MM.1S (cell line): ENCODE measurements around the gene GSC2.
A peak's percentile ranks its signal among the peaks of the same experiment; 100 is the strongest.

Experiments
- DNase-seq: peaks from one replicate; pipeline ENCODE4 v3.0.0-alpha.2; 2015
- H2AFZ ChIP-seq: fragments of 300-600 bp; sonication (generic); 2 replicates; pipeline ENCODE4 v1.6.0; 2016; ENCODE audit warnings: antibody characterized with exemption, low read length
- H3F3A ChIP-seq: fragments of 300-600 bp; sonication (generic); 2 replicates; pipeline ENCODE4 v1.6.1; 2016; ENCODE audit warnings: mild to moderate bottlenecking, antibody characterized with exemption, low read length, moderate library complexity, mixed read lengths; ENCODE audit not compliant: insufficient read depth
- H3K27ac ChIP-seq: fragments of 300-600 bp; sonication (generic); 2 replicates; pipeline ENCODE4 v1.5.1; 2016; ENCODE audit warnings: mild to moderate bottlenecking, low read length
- H3K27me3 ChIP-seq: fragments of 300-600 bp; sonication (generic); replicated peaks from 2 replicates; pipeline ENCODE4 v1.6.0; 2016; ENCODE audit warnings: low read length; ENCODE audit not compliant: insufficient read depth
- H3K36me3 ChIP-seq: fragments of 300-600 bp; sonication (generic); replicated peaks from 2 replicates; pipeline ENCODE4 v1.6.1; 2016; ENCODE audit warnings: mild to moderate bottlenecking, low read length, mixed read lengths; ENCODE audit not compliant: insufficient read depth
- H3K4me1 ChIP-seq: fragments of 300-600 bp; sonication (generic); 2 replicates; pipeline ENCODE4 v1.6.1; 2016; ENCODE audit warnings: low read length, mixed read lengths
- H3K4me2 ChIP-seq: fragments of 300-600 bp; sonication (generic); 2 replicates; pipeline ENCODE4 v1.6.0; 2016; ENCODE audit warnings: low read depth, low read length
- H3K4me3 ChIP-seq: fragments of 300-600 bp; sonication (generic); 2 replicates; pipeline ENCODE4 v1.5.1; 2016; ENCODE audit warnings: low read length, mixed read lengths
- H3K79me2 ChIP-seq: fragments of 300-600 bp; sonication (generic); 2 replicates; pipeline ENCODE4 v1.6.1; 2016; ENCODE audit warnings: mixed run types, low read length, mixed read lengths
- H3K9ac ChIP-seq: fragments of 300-600 bp; sonication (generic); 2 replicates; pipeline ENCODE4 v1.6.1; 2016; ENCODE audit warnings: low read length, mixed read lengths
- H3K9me2 ChIP-seq: fragments of 300-600 bp; sonication (generic); replicated peaks from 2 replicates; pipeline ENCODE4 v1.6.1; 2016; ENCODE audit warnings: mild to moderate bottlenecking, low read length, mixed read lengths; ENCODE audit not compliant: insufficient read depth
- H3K9me3 ChIP-seq: fragments of 300-600 bp; sonication (generic); replicated peaks from 2 replicates; pipeline ENCODE4 v1.6.1; 2016; ENCODE audit warnings: mild to moderate bottlenecking, low read length, mixed read lengths; ENCODE audit not compliant: insufficient read depth
- H4K20me1 ChIP-seq: fragments of 300-600 bp; sonication (generic); 2 replicates; pipeline ENCODE4 v1.6.1; 2016; ENCODE audit warnings: mild to moderate bottlenecking, low read length, moderate library complexity, mixed read lengths; ENCODE audit not compliant: insufficient read depth
- EZH2 ChIP-seq: fragments of 300-600 bp; sonication (generic); optimal IDR thresholded peaks from 2 replicates; pipeline ENCODE3; 2017; ENCODE audit warnings: low read depth, mild to moderate bottlenecking, antibody characterized with exemption, low read length, mixed read lengths
- EZH2phosphoT487 ChIP-seq: fragments of 300-600 bp; sonication (generic); IDR thresholded peaks from 2 replicates; pipeline ENCODE4 v1.6.1; 2018; ENCODE audit warnings: antibody characterized with exemption, low read length
- TF ChIP-seq, protein P1 (sequence below): fragments of 300-600 bp; sonication (generic); IDR thresholded peaks from 2 replicates; pipeline ENCODE4 v1.5.1; 2016; ENCODE audit warnings: antibody characterized with exemption, low read length, mixed read lengths

Gene GSC2

DNA sequence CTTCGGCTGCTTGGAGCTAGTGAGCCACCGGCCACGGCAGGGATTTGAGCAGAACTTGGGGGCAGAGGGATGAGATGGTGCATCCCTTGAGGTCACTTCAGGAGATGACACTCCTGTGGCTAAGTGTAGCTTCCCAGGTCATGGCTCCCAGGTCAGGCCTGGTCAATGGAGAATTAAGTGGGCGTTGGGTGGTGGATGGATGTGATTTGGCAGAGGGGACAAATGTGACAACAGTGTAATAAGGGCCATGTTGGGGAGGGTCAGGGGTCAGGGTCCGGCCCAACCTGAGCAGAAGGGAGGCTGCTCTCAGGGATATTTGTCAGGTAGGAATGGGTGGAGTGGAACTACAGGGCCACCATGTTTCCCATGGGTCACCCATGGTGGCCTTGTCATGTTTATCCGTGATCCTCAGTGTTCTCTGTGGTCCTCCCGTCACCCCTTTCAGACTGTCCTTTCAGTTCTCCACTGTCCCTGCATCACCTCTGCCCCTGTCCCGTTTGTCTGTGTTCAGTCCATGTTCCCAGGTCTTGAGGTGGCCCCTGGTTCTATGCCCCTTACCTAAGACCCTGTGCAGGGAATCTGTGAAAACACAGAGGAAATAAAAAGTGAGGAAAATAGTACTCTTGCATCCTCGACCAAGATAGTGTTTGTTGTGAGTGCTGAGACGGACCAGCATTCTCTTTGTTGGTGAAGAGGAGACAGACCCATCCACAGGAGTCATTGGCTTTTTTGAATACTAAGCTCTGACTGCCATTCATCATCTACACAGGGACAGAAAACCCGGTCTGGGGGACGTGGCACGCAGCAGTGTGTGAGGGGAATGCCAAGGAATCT, 22.3 kb upstream of the GSC2 start:
- no peaks in the 10 kb centered on the region for H3K36me3 ChIP-seq

GRCh38 chr22:19169947-19170318, 19.8 kb upstream of the GSC2 start:
- peaks cover 11% of the 10 kb centered on the region; the same call in 1 of the 2 replicates for H3K4me1 ChIP-seq
- H3K4me3 ChIP-seq: no peak overlapping the region
- H3K9me3 ChIP-seq: no peaks in the 10 kb centered on the region
- H4K20me1 ChIP-seq: no peaks in the 10 kb centered on the region
- H3K79me2 ChIP-seq: peaks cover 29% of the 10 kb centered on the region
- H3K9ac ChIP-seq: no peak overlapping the region
- no peaks in the 10 kb centered on the region for H3K9me2 ChIP-seq
- no peak overlapping the region for H2AFZ ChIP-seq
- H3K27ac ChIP-seq: no peak overlapping the region
- peaks cover 53% of the 10 kb centered on the region for H3K27me3 ChIP-seq
- TF ChIP-seq, protein P1, sequence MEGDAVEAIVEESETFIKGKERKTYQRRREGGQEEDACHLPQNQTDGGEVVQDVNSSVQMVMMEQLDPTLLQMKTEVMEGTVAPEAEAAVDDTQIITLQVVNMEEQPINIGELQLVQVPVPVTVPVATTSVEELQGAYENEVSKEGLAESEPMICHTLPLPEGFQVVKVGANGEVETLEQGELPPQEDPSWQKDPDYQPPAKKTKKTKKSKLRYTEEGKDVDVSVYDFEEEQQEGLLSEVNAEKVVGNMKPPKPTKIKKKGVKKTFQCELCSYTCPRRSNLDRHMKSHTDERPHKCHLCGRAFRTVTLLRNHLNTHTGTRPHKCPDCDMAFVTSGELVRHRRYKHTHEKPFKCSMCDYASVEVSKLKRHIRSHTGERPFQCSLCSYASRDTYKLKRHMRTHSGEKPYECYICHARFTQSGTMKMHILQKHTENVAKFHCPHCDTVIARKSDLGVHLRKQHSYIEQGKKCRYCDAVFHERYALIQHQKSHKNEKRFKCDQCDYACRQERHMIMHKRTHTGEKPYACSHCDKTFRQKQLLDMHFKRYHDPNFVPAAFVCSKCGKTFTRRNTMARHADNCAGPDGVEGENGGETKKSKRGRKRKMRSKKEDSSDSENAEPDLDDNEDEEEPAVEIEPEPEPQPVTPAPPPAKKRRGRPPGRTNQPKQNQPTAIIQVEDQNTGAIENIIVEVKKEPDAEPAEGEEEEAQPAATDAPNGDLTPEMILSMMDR: no peak
- TF ChIP-seq EZH2 (no peak), EZH2phosphoT487 (no peak)
- no peak overlapping the region for H3K4me2 ChIP-seq
- no peak for DNase-seq
- H3K36me3 ChIP-seq: no peaks in the 10 kb centered on the region
- no peaks in the 10 kb centered on the region for H3F3A ChIP-seq

More for the DNA sequence above, 22.3 kb upstream of the GSC2 start:
- TF ChIP-seq, protein P1: no peak
- TF ChIP-seq EZH2phosphoT487 (no peak), EZH2 (no peak)
- Histone ChIP-seq H3K79me2 (peaks cover 38% of the 10 kb centered on the region), H3K4me2 (peak overlapping the region; percentile 97), H3K27me3 (peaks cover 32% of the 10 kb centered on the region), H3K27ac (peak overlapping the region; percentile 30; the same call in 1 of the 2 replicates), H3K4me1 (peaks cover 11% of the 10 kb centered on the region; the same call in 1 of the 2 replicates), H3K9ac (peak overlapping the region; percentile 100), H3K4me3 (peak overlapping the region; percentile 99), H4K20me1 (no peaks in the 10 kb centered on the region), H3F3A (peaks cover 3% of the 10 kb centered on the region; the same call in 1 of the 2 replicates), H3K9me3 (no peaks in the 10 kb centered on the region), H2AFZ (peak overlapping the region; percentile 91), H3K9me2 (no peaks in the 10 kb centered on the region)
- DNase-seq: peak; percentile 11

DNA sequence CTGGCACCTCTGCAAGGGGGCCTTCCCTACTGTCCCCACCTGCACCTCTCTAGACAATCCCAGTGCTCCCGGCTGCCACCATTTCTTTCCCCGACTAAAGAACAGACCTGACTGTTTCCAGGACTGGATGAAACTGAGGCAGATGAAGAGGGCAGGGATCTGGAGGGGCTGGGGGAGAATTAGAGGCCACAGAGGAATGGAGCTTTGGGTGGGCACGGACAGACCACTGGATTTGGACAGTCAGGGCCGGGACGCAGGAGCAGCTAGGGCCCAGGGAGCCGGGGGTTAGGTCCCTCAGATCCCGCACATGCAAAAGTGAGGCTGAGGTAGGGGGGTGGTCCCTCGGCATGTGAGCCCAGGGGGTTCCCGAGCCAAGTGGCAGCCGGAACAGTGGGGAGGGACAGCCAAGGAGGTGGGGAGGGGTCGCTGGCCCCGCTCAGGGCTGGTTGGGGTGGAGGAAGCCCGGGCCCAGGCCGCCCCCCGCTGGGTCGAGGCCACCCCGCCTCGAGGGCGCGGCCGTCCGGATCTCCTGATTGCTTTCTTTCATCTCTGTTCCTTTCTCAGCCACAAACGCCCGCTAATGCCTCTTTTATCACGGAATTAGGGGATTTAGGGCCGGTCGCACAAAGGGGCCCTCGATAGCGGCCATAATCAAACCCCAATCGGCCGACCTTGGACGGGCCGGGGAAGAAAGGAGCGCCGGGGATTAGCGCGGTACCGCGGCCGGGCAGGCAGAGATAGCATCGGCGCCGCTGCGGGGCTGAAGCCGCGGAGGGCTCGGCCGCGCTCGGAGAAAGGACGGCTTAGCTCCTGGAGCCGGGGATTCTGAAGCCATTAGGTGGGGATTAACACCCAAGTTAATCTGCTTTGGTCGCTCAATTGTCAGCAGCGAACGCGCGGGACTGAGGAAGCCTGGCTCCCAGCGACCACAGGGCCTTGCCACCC, 19.2 kb upstream of the GSC2 start:
- Histone ChIP-seq H3K4me3 (no peak overlapping the region), H4K20me1 (no peaks in the 10 kb centered on the region), H3K36me3 (no peaks in the 10 kb centered on the region), H3K27ac (no peak overlapping the region), H2AFZ (no peak overlapping the region), H3F3A (no peaks in the 10 kb centered on the region), H3K9me2 (no peaks in the 10 kb centered on the region), H3K9me3 (no peaks in the 10 kb centered on the region), H3K9ac (no peak overlapping the region), H3K4me2 (no peak overlapping the region), H3K27me3 (peaks cover 53% of the 10 kb centered on the region), H3K4me1 (peaks cover 11% of the 10 kb centered on the region; the same call in 1 of the 2 replicates), H3K79me2 (peaks cover 29% of the 10 kb centered on the region)
- TF ChIP-seq EZH2 (peak; percentile 84), EZH2phosphoT487 (peak; percentile 23; the same call in 1 of the 2 replicates)
- TF ChIP-seq, protein P1: no peak
- DNase-seq: no peak
